ENCODE results near the gene TULP1.

The TULP1 gene

GRCh38 chr6:35553315-35553714, 40.6 kb upstream of the TULP1 start:
- intact Hi-C loops (cut with DNase I; ENCODE audit: low total_unique reads) = no loop called here

DNA sequence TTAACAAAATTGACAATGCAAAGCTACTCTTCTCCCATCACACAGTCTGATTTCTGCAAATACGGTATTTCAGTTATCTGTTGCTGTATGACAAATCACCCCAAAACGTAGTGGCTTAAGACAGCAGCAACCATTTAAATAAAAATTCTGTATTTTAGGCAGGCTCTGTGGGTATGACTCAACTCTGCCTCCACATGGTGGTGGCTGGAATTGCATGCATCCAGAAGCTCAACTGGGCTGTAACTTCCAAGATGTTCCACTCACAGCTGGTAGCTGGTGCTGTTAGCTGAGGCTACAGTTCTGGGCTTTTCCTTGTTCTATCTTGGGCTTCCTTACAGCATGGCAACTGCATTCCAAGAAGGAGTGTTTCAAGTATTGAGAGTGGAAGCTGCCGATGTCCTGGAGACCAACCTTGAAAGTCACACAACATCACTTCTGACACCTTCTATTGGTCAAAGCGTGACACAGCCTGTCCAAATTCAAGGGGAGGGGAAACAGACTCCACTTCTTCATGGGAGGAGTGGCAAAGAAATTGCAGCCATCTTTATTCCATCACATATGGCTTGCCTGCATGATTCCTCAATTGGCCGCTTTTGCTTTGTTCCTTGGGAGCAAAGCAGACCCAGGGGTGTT, 39.7 kb upstream of the TULP1 start:
- no peak for DNase-seq
- TF ChIP-seq, protein P1, sequence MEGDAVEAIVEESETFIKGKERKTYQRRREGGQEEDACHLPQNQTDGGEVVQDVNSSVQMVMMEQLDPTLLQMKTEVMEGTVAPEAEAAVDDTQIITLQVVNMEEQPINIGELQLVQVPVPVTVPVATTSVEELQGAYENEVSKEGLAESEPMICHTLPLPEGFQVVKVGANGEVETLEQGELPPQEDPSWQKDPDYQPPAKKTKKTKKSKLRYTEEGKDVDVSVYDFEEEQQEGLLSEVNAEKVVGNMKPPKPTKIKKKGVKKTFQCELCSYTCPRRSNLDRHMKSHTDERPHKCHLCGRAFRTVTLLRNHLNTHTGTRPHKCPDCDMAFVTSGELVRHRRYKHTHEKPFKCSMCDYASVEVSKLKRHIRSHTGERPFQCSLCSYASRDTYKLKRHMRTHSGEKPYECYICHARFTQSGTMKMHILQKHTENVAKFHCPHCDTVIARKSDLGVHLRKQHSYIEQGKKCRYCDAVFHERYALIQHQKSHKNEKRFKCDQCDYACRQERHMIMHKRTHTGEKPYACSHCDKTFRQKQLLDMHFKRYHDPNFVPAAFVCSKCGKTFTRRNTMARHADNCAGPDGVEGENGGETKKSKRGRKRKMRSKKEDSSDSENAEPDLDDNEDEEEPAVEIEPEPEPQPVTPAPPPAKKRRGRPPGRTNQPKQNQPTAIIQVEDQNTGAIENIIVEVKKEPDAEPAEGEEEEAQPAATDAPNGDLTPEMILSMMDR (IDR thresholded peaks at IDR 0.05) = peak; percentile 28 to 39

More at GRCh38 chr6:35553315-35553714, 40.6 kb upstream of the TULP1 start:
- Histone ChIP-seq H3K27me3 (peaks cover 0 to 9% of the 10 kb centered on the region in 2 donors), H3K27ac (no peak overlapping the region), H3K4me3 (no peak overlapping the region), H3K4me1 (peaks cover 0 to 12% (median 5%) of the 10 kb centered on the region in 4 donors), H3K36me3 (no peaks in the 10 kb centered on the region), H3K9me3 (peaks cover 0 to 11% (median 0%) of the 10 kb centered on the region in 3 donors)
- DNase-seq = no peak
- TF ChIP-seq, protein P1 (IDR thresholded peaks at IDR 0.05) = no peak

GRCh38 chr6:35550437-35550836, 37.7 kb upstream of the TULP1 start:
- no peak overlapping the region for H3K27ac ChIP-seq
- H3K27me3 ChIP-seq = peaks cover 0 to 12% of the 10 kb centered on the region in 2 donors
- intact Hi-C loops (cut with DNase I; ENCODE audit: low total_unique reads) = no loop called here
- no peak overlapping the region for H3K4me3 ChIP-seq
- TF ChIP-seq, protein P1 (IDR thresholded peaks at IDR 0.05) = no peak
- peaks cover 0 to 11% (median 0%) of the 10 kb centered on the region in 3 donors for H3K9me3 ChIP-seq
- peaks cover 0 to 12% (median 5%) of the 10 kb centered on the region in 4 donors for H3K4me1 ChIP-seq
- H3K36me3 ChIP-seq = no peaks in the 10 kb centered on the region
- no peak for DNase-seq

More for the DNA sequence above, 39.7 kb upstream of the TULP1 start:
- peaks cover 0 to 8% of the 10 kb centered on the region in 2 donors for H3K27me3 ChIP-seq
- peaks cover 0 to 11% (median 0%) of the 10 kb centered on the region in 3 donors for H3K9me3 ChIP-seq
- no peak overlapping the region for H3K27ac ChIP-seq
- no peak overlapping the region for H3K4me3 ChIP-seq
- H3K4me1 ChIP-seq = peaks cover 0 to 12% (median 5%) of the 10 kb centered on the region in 4 donors
- intact Hi-C loops (cut with DNase I; ENCODE audit: low total_unique reads) = no loop called here
- H3K36me3 ChIP-seq = no peaks in the 10 kb centered on the region

DNA sequence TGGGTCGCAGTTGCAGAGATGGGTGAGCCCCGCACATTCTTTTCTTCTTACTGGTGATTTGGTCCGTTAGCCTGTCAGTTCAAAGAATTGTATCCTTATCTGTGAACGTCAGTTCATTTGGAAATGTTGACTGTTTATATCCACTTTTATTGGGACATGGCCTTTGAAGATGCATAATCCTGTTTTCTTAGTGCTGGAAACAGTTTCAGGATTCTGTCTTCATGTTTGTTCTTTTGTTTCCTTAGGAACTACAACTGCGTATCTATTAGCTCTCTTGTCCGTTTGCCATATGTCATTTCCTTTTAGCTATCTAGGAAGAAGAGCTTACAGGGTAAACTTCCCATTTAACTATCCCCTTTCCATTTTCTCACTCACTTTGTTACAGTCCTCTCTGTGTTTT, 35.0 kb upstream of the TULP1 start:
- intact Hi-C loops (cut with DNase I; ENCODE audit: low total_unique reads) = no loop called here
- H3K4me1 ChIP-seq = no peaks in the 10 kb centered on the region
- H3K27ac ChIP-seq = no peak overlapping the region
- peaks cover 0 to 11% (median 0%) of the 10 kb centered on the region in 3 donors for H3K9me3 ChIP-seq
- TF ChIP-seq, protein P1 (IDR thresholded peaks at IDR 0.05) = no peak
- no peaks in the 10 kb centered on the region for H3K36me3 ChIP-seq
- DNase-seq = no peak
- H3K4me3 ChIP-seq = no peak overlapping the region
- H3K27me3 ChIP-seq = peaks cover 0 to 12% of the 10 kb centered on the region in 2 donors

GRCh38 chr6:35544769-35545361, 32.2 kb upstream of the TULP1 start:
- peak in 1 of 2 donors; percentile 32 for DNase-seq
- H3K4me3 ChIP-seq = no peak overlapping the region
- intact Hi-C loops (cut with DNase I; ENCODE audit: low total_unique reads) = no loop called here
- peaks cover 0 to 8% of the 10 kb centered on the region in 2 donors for H3K27me3 ChIP-seq
- H3K36me3 ChIP-seq = no peaks in the 10 kb centered on the region
- peaks cover 0 to 12% (median 0%) of the 10 kb centered on the region in 3 donors for H3K9me3 ChIP-seq
- no peak overlapping the region for H3K27ac ChIP-seq
- TF ChIP-seq, protein P1 (IDR thresholded peaks at IDR 0.05) = no peak
- no peaks in the 10 kb centered on the region for H3K4me1 ChIP-seq
